IMR-90 (cell line): ENCODE results near the gene RIOK1. TPM values are rescaled to one million over a fixed set of nuclear protein-coding genes. Genes with fewer than 3 reads are reported as not detected.
A peak's percentile ranks its signal among the peaks of the same experiment; 100 is the strongest.

Source experiments
- ATAC-seq: fragments of 200-7000 bp; cut with Tn5 transposase; 2 replicates; pipeline ENCODE4 v1.9.1; 2020; ENCODE audit warnings: low read depth, mild to moderate bottlenecking, moderate library complexity
- Bru-seq: library from RNA; stranded (reverse); fragments of 400-500 nt; gene quantifications from one replicate; lab custom pipeline; 2021; lab: Mats Ljungman, UMichigan
- BruChase-seq, 2 experiments: library from RNA; stranded (reverse); fragments of 400-500 nt; gene quantifications; one replicate each; lab custom pipeline; 2021; lab: Mats Ljungman, UMichigan
- BruUV-seq: library from RNA; stranded (reverse); fragments of 400-500 nt; replicated peaks from 2 replicates; lab custom pipeline; 2021; lab: Mats Ljungman, UMichigan
- CTCF ChIA-PET: fragments of 300-600 bp; formaldehyde crosslinking; extraction: SDS; loops from one replicate; lab custom pipeline; 2021; ENCODE audit warnings: antibody characterized with exemption; lab: Yijun Ruan, JAX
- POLR2A ChIA-PET: fragments of 300-600 bp; sonication (Branson Sonifier 250); formaldehyde crosslinking; loops from one replicate; lab custom pipeline; 2022; ENCODE audit warnings: antibody characterized with exemption; ENCODE audit not compliant: unreplicated experiment; lab: Charles Lee
- DNase-seq: peaks from one replicate; pipeline ENCODE4 v3.0.0; 2013
- H2AFZ ChIP-seq: replicated peaks from 2 replicates; pipeline ENCODE3; 2013; ENCODE audit warnings: low read length, mild to moderate bottlenecking; ENCODE audit not compliant: poor library complexity
- H2AK5ac ChIP-seq: 2 replicates; pipeline ENCODE4 v1.6.1; 2013; ENCODE audit warnings: low read depth, low read length, inconsistent platforms
- H2AK9ac ChIP-seq: replicated peaks from 2 replicates; pipeline ENCODE3; 2013; ENCODE audit warnings: mild to moderate bottlenecking, low read depth, low read length, moderate library complexity; ENCODE audit not compliant: poor library complexity
- H2BK120ac ChIP-seq: 2 replicates; pipeline ENCODE4 v1.6.1; 2013; ENCODE audit warnings: low read depth, low read length, inconsistent platforms
- H2BK15ac ChIP-seq: 3 replicates; pipeline ENCODE4 v1.6.1; 2013; ENCODE audit warnings: low read depth, low read length, inconsistent platforms
- H2BK20ac ChIP-seq: 2 replicates; pipeline ENCODE4 v1.6.1; 2013; ENCODE audit warnings: low read depth, mild to moderate bottlenecking, inconsistent platforms, low read length, moderate library complexity
- H2BK5ac ChIP-seq: 2 replicates; pipeline ENCODE4 v1.6.1; 2013; ENCODE audit warnings: mild to moderate bottlenecking, low read depth, low read length, inconsistent platforms; ENCODE audit not compliant: poor library complexity, severe bottlenecking
- H3K14ac ChIP-seq: replicated peaks from 2 replicates; pipeline ENCODE4 v1.6.1; 2013; ENCODE audit warnings: low read depth, low read length, inconsistent platforms
- H3K18ac ChIP-seq: 2 replicates; pipeline ENCODE4 v1.6.1; 2013; ENCODE audit warnings: low read depth, low read length, control low read depth
- H3K23ac ChIP-seq: 2 replicates; pipeline ENCODE4 v1.6.1; 2013; ENCODE audit warnings: low read depth, low read length, inconsistent platforms
- H3K27ac ChIP-seq: 2 replicates; pipeline ENCODE4 v1.5.1; 2013; ENCODE audit warnings: mild to moderate bottlenecking, control low read depth, low read length; ENCODE audit not compliant: insufficient read depth
- H3K27me3 ChIP-seq: 2 replicates; pipeline ENCODE4 v1.6.1; 2013; ENCODE audit warnings: low read length; ENCODE audit not compliant: control insufficient read depth, insufficient read depth
- H3K36me3 ChIP-seq: 2 replicates; pipeline ENCODE4 v1.6.1; 2013; ENCODE audit warnings: low read length, mixed read lengths; ENCODE audit not compliant: control insufficient read depth, insufficient read depth
- H3K4ac ChIP-seq: 2 replicates; pipeline ENCODE4 v1.6.1; 2013; ENCODE audit warnings: low read depth, low read length, inconsistent platforms
- H3K4me1 ChIP-seq: 2 replicates; pipeline ENCODE4 v1.6.1; 2013; ENCODE audit warnings: low read length, mixed read lengths; ENCODE audit not compliant: control insufficient read depth, insufficient read depth
- H3K4me2 ChIP-seq: 2 replicates; pipeline ENCODE4 v1.6.1; 2013; ENCODE audit warnings: low read depth, mild to moderate bottlenecking, control low read depth, low read length, moderate library complexity
- H3K4me3 ChIP-seq: 2 replicates; pipeline ENCODE4 v1.5.1; 2013; ENCODE audit warnings: low read depth, mild to moderate bottlenecking, control low read depth, low read length, moderate library complexity; ENCODE audit not compliant: insufficient read depth
- H3K56ac ChIP-seq: 2 replicates; pipeline ENCODE4 v1.6.1; 2013; ENCODE audit warnings: low read length, inconsistent platforms; ENCODE audit not compliant: insufficient read depth; ENCODE audit errors: extremely low read depth
- H3K79me1 ChIP-seq, 2 experiments: 2 replicates each; pipeline ENCODE4 v1.6.1; 2013; ENCODE audit warnings: low read length in 2 of 2, inconsistent platforms in 1 of 2, low read depth in 1 of 2
- H3K9ac ChIP-seq: 2 replicates; pipeline ENCODE4 v1.6.1; 2013; ENCODE audit warnings: low read depth, low read length, control low read depth
- H3K9me1 ChIP-seq: 2 replicates; pipeline ENCODE4 v1.6.1; 2013; ENCODE audit warnings: low read length, inconsistent platforms; ENCODE audit not compliant: insufficient read depth
- H3K9me3 ChIP-seq: 2 replicates; pipeline ENCODE4 v1.6.1; 2013; ENCODE audit warnings: low read length; ENCODE audit not compliant: control insufficient read depth, insufficient read depth
- H4K20me1 ChIP-seq: 2 replicates; pipeline ENCODE4 v1.6.1; 2013; ENCODE audit warnings: low read length, inconsistent platforms; ENCODE audit not compliant: insufficient read depth
- H4K5ac ChIP-seq: 2 replicates; pipeline ENCODE4 v1.6.1; 2013; ENCODE audit warnings: mild to moderate bottlenecking, low read depth, low read length, control low read depth
- H4K8ac ChIP-seq, 2 experiments: 2 replicates each; pipeline ENCODE4 v1.6.1; 2013; ENCODE audit warnings: low read depth in 2 of 2, low read length in 2 of 2, control low read depth in 1 of 2, inconsistent platforms in 1 of 2
- H4K91ac ChIP-seq: 2 replicates; pipeline ENCODE4 v1.6.1; 2013; ENCODE audit warnings: low read depth, low read length, inconsistent platforms; ENCODE audit not compliant: insufficient read depth
- BHLHE40 ChIP-seq: fragments of 150-350 bp; IDR thresholded peaks from 2 replicates; pipeline ENCODE4 v1.6.1; 2016; ENCODE audit warnings: mild to moderate bottlenecking, low read depth, low read length
- CEBPB ChIP-seq: IDR thresholded peaks from 2 replicates; pipeline ENCODE4 v1.6.1; 2012; ENCODE audit warnings: low read depth, low read length, improper control_type of control experiment
- CHD1 ChIP-seq: IDR thresholded peaks from 2 replicates; pipeline ENCODE4 v1.6.1; 2012; ENCODE audit warnings: low read depth, low read length, improper control_type of control experiment
- MAZ ChIP-seq: IDR thresholded peaks from 2 replicates; pipeline ENCODE4 v1.6.1; 2012; ENCODE audit warnings: low read depth, mild to moderate bottlenecking, low read length, improper control_type of control experiment, moderate library complexity, borderline replicate concordance
- MXI1 ChIP-seq: IDR thresholded peaks from 2 replicates; pipeline ENCODE4 v1.6.1; 2012; ENCODE audit warnings: low read depth, mild to moderate bottlenecking, low read length, moderate library complexity, borderline replicate concordance
- RAD21 ChIP-seq: IDR thresholded peaks from 2 replicates; pipeline ENCODE4 v1.6.1; 2012; ENCODE audit warnings: low read length, improper control_type of control experiment
- RCOR1 ChIP-seq: IDR thresholded peaks from 2 replicates; pipeline ENCODE4 v1.6.1; 2012; ENCODE audit warnings: mild to moderate bottlenecking, low read length, improper control_type of control experiment; ENCODE audit not compliant: insufficient replicate concordance
- SMC3 ChIP-seq: fragments of 150-350 bp; IDR thresholded peaks from 2 replicates; pipeline ENCODE4 v1.6.1; 2016; ENCODE audit warnings: low read depth, mild to moderate bottlenecking, antibody characterized with exemption, low read length, moderate library complexity
- USF2 ChIP-seq: fragments of 150-350 bp; IDR thresholded peaks from 2 replicates; pipeline ENCODE4 v1.6.1; 2017; ENCODE audit warnings: mild to moderate bottlenecking, antibody characterized with exemption, low read length, low read depth
- WGBS, 2 experiments: methylation state at CpG; one replicate each; pipeline versions ENCODE4 v1.1.5 to v1.1.7; 2013; ENCODE audit warnings: missing lambda C conversion rate in 2 of 2; ENCODE audit not compliant: insufficient read length in 1 of 2; ENCODE audit errors: extremely low coverage in 2 of 2; 5-methylcytosine and 5-hydroxymethylcytosine counted together
- dilution Hi-C: fragments of 300-500 bp; cut with HindIII; formaldehyde crosslinking; loops from one replicate; pipeline ENCODE4 v1.14.3; 2018; ENCODE audit warnings: low sequenced_read_pairs; ENCODE audit not compliant: unreplicated experiment
- in situ Hi-C: fragments of 300-500 bp; cut with MboI; formaldehyde crosslinking; loops from 3 replicates; pipeline ENCODE4 v1.14.3; 2019; ENCODE audit warnings: low sequenced_read_pairs, inconsistent platforms, mixed read lengths
- intact Hi-C: fragments of 100-400 bp; cut with micrococcal nuclease; formaldehyde crosslinking; loops from 2 replicates; pipeline ENCODE4 v1.10.0; 2022
- long read RNA-seq: library from polyadenylated mRNA; unstranded; transcript quantifications from one replicate; pipeline ENCODE4 v2.0.0, GENCODE V29; 2021; ENCODE audit not compliant: unreplicated experiment
- polyA plus RNA-seq, 3 experiments: library from polyadenylated mRNA; depleted of rRNA; stranded (reverse); fragments of >200 nt; gene quantifications; 2 replicates each; pipeline ENCODE4 v1.2.3, GENCODE V29; 2012; ENCODE audit warnings: low replicate concordance in 1 of 3
- total RNA-seq: library from RNA; depleted of rRNA; stranded (reverse); fragments of >200 nt; gene quantifications from 2 replicates; pipeline ENCODE4 v1.2.3, GENCODE V29; 2012; rRNA removed
- TF ChIP-seq, protein P1 (sequence below): fragments of 150-350 bp; IDR thresholded peaks from 2 replicates; pipeline ENCODE4 v1.6.1; 2016; ENCODE audit warnings: low read depth, mild to moderate bottlenecking, low read length, moderate library complexity, borderline replicate concordance

The RIOK1 gene
- total RNA-seq, result 17.0 and 27.2 TPM in 2 replicates
- 14.2 and 17.8 TPM in 2 replicates for polyA plus RNA-seq (2012; rRNA removed)
- polyA plus RNA-seq (2012; cell fraction: cytosol; rRNA removed), result 5.8 and 10.2 TPM in 2 replicates
- 10.8 and 22.4 TPM in 2 replicates for polyA plus RNA-seq (2012; cell fraction: nucleus; rRNA removed; ENCODE audit: low replicate concordance)
- percentile 67 among the genes with signal in this experiment for Bru-seq, nascent RNA
- percentile 70 among the genes with signal in this experiment for BruChase-seq, experiment 1, labeled RNA remaining after a 6-hour chase
- percentile 69 among the genes with signal in this experiment for BruChase-seq, experiment 2, labeled RNA remaining after a 2-hour chase
- long read RNA-seq, transcript RIOK1-202 (17 exons, 2,810 nt), result major isoform, 30 of 62 reads
- long read RNA-seq, partial matches to known transcripts, result 20 of 62 reads
- long read RNA-seq, other reads (novel, unspliced or antisense), result 12 of 62 reads

DNA sequence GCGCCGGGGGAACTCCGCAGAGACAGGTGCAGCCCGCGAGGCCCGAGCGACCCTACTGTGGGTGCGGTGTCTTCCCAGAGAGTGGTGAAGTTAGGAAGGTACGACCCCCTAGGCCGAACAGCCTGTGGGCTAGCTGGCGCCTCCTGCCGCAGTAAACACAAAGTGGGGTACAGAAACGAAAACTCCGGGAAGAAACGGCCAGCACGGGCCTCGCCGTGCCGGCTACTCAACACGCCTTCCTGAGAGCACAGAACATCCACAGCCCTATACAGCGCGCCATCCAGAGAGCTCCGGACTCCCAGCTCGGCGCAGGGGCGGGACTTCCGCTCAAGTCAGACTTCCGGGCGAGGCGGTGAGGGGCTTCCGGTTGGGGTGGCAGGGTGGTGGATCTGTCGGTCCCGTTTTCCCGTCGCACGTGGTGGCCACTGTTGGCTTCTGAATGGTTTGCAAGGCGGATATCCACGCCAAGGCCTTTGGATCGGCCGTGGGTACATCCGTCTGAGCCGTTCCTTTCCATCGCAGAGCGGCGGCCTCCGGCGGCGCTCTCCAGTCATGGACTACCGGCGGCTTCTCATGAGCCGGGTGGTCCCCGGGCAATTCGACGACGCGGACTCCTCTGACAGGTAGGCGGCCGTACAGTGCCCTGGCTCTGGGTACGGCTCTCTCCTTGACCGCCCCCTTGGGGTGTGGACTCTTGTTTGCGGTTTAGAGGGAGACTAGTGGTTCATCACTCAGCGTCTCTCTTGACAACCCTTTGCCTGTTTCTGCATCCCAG is at the start of gene RIOK1, which contains the start of gene CAGE1:
Gene RIOK1 (plus strand): TSS at position 358 of the 775 bp plus-strand sequence. CDS start 195 bp downstream, at position 553.
Gene CAGE1 (minus strand): TSS at position 292 of the 775 bp plus-strand sequence. CDS start 2,569 bp downstream, outside the sequence.
- H3K79me1 ChIP-seq, result peaks cover 19 to 29% of the 10 kb centered on the region in 2 experiments
- peak within 1 kb of the TSS; percentile 97 for H2AK9ac ChIP-seq
- H3K9me1 ChIP-seq, result no peaks in the 10 kb centered on the region; the same call in 1 of the 2 replicates
- H3K56ac ChIP-seq, result peak within 1 kb of the TSS; percentile 83
- 0 out of 2 replicates have a peak within 1 kb of the TSS, but pooled peaks have one; percentile 3 for H3K18ac ChIP-seq
- peak within 1 kb of the TSS; percentile 58; the same call in 1 of the 2 replicates for H4K5ac ChIP-seq
- peaks cover 6% of the 10 kb centered on the region; the same call in 1 of the 2 replicates for H4K20me1 ChIP-seq
- peak within 1 kb of the TSS; percentile 91 for H3K23ac ChIP-seq
- H2BK5ac ChIP-seq, result peak within 1 kb of the TSS; percentile 37
- H3K27ac ChIP-seq, result peak within 1 kb of the TSS; percentile 82
- H2BK20ac ChIP-seq, result peak within 1 kb of the TSS; percentile 8; the same call in 1 of the 2 replicates
- H3K4me2 ChIP-seq, result peak within 1 kb of the TSS; percentile 82
- intact Hi-C loops, result loop anchor here (1.0 to 5.0 kb wide), 4 partner anchors 76 to 667 kb away; partner anchors contain the start of genes SNRNP48 and SSR1
- no TSS peak for BruUV-seq
- no peaks in the 10 kb centered on the region for H3K9me3 ChIP-seq
- dilution Hi-C loops, result no loop called here
- H2AFZ ChIP-seq, result peak within 1 kb of the TSS; percentile 100
- peak; percentile 93 for DNase-seq
- no peak within 1 kb of the TSS for H2BK15ac ChIP-seq
- no peaks in the 10 kb centered on the region for H3K27me3 ChIP-seq
- ChIA-PET POLR2A (interaction anchor here (0.5 kb wide), 1 partner anchor 77 kb away, joined by 3 read pairs; no protein-coding TSS in a partner anchor), CTCF (interaction anchor here (0.8 to 1.5 kb wide), 4 partner anchors 10 to 71 kb away, joined by 3 to 4 read pairs (median 4); no protein-coding TSS in a partner anchor)
- WGBS, 2 experiments, result 1% methylated on average over 21 of the region's 62 CpGs; no CpG with 5 or more reads in 1 of the 2 experiments
- peak within 1 kb of the TSS; percentile 75 for H3K4ac ChIP-seq
- peak within 1 kb of the TSS; percentile 91 for H3K14ac ChIP-seq
- peak; percentile 96 for ATAC-seq
- no peaks in the 10 kb centered on the region for H3K36me3 ChIP-seq
- no peaks in the 10 kb centered on the region for H3K4me1 ChIP-seq
- H4K8ac ChIP-seq, result peak within 1 kb of the TSS; percentile 74 to 89
- peak within 1 kb of the TSS; percentile 67 for H3K4me3 ChIP-seq
- peak within 1 kb of the TSS; percentile 92 for H3K9ac ChIP-seq
- peak within 1 kb of the TSS; percentile 64 for H2BK120ac ChIP-seq
- H2AK5ac ChIP-seq, result peak within 1 kb of the TSS; percentile 54; the same call in 1 of the 2 replicates
- in situ Hi-C loops, result loop anchor here (10.0 kb wide), 1 partner anchor 85 kb away; no protein-coding TSS in a partner anchor
- H4K91ac ChIP-seq, result peak within 1 kb of the TSS; percentile 77
- TF ChIP-seq BHLHE40 (no peak; the same call in 1 of the 2 replicates), MXI1 (peak; percentile 96), MAZ (peak; percentile 60), CEBPB (no peak), SMC3 (no peak), RCOR1 (no peak), USF2 (no peak), CHD1 (no peak), RAD21 (no peak)
- TF ChIP-seq, protein P1, sequence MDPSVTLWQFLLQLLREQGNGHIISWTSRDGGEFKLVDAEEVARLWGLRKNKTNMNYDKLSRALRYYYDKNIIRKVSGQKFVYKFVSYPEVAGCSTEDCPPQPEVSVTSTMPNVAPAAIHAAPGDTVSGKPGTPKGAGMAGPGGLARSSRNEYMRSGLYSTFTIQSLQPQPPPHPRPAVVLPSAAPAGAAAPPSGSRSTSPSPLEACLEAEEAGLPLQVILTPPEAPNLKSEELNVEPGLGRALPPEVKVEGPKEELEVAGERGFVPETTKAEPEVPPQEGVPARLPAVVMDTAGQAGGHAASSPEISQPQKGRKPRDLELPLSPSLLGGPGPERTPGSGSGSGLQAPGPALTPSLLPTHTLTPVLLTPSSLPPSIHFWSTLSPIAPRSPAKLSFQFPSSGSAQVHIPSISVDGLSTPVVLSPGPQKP, result no peak
